OCI-LY3 (cell line): Measurements from ENCODE around the gene NBDY.

Experiments
- CTCF ChIP-seq: fragments of 200-600, 300-600 bp; sonication (generic); IDR thresholded peaks from 2 replicates; pipeline ENCODE4 v1.5.1; 2014; ENCODE audit warnings: antibody characterized with exemption, low read length, low read depth
- EZH2phosphoT487 ChIP-seq: fragments of 200-600 bp; shearing (Covaris generic); IDR thresholded peaks from 2 replicates; pipeline ENCODE4 v1.6.1; 2018; ENCODE audit warnings: antibody characterized with exemption, mixed run types, low read depth

- TF ChIP-seq CTCF (no peak), EZH2phosphoT487 (no peak)
These were observed 62.4 kb downstream of the NBDY start for GRCh38 chrX:56791456-56791855.
